Gastrocnemius medialis (tissue), 4 donors: Measurements from ENCODE around the gene TMEM253. TPM values are rescaled to one million over a fixed set of nuclear protein-coding genes. Genes with fewer than 3 reads are reported as not detected.
A peak's percentile ranks its signal among the peaks of the same experiment; 100 is the strongest.

Experiments
- ATAC-seq, 2 donors: fragments of 150-250 bp; one replicate each; pipeline ENCODE4 v1.9.1; 2016
- DNase-seq, 2 donors: peaks; one replicate each; pipeline ENCODE4 v3.0.0-alpha.2; 2019
- H3K27ac ChIP-seq, 4 donors: fragments of 200-600 bp; sonication (generic); 1 replicate in 1 of 4; 2 replicates in 3 of 4; pipeline ENCODE4 v1.5.1; 2016 to 2018; ENCODE audit warnings: mild to moderate bottlenecking in 2 of 4, moderate library complexity in 1 of 4
- H3K27me3 ChIP-seq, 3 donors: fragments of 200-600 bp; sonication (generic) in 2 of 3; 1 replicate in 1 of 3; 2 replicates in 2 of 3; pipeline versions ENCODE4 v1.5.1 to v1.6.0; 2016 to 2019; ENCODE audit warnings: mild to moderate bottlenecking in 1 of 3, moderate library complexity in 1 of 3
- H3K36me3 ChIP-seq, 2 donors: fragments of 200-600 bp; sonication (generic) in 1 of 2; one replicate each; pipeline ENCODE4 v1.5.1; 2017 to 2018
- H3K4me1 ChIP-seq, 2 donors: fragments of 200-600 bp; sonication (generic) in 1 of 2; one replicate each; pipeline ENCODE4 v1.5.1; 2016 to 2017; ENCODE audit warnings: mild to moderate bottlenecking in 2 of 2
- H3K4me3 ChIP-seq, 4 donors: fragments of 200-600 bp; sonication (generic) in 3 of 4; 1 replicate in 1 of 4; 2 replicates in 3 of 4; pipeline ENCODE4 v1.5.1; 2016 to 2019; ENCODE audit warnings: mild to moderate bottlenecking in 2 of 4
- H3K9me3 ChIP-seq, 3 donors: fragments of 200-600 bp; sonication (generic) in 2 of 3; 1 replicate in 1 of 3; 2 replicates in 2 of 3; pipeline ENCODE4 v1.5.1; 2016 to 2019
- POLR2A ChIP-seq, 2 donors: fragments of 450-650 bp; IDR thresholded peaks; one replicate each; pipeline ENCODE4 v1.6.1; 2017; ENCODE audit warnings: antibody characterized with exemption in 2 of 2, mild to moderate bottlenecking in 2 of 2, moderate library complexity in 2 of 2
- in situ Hi-C, 4 donors: fragments of 200-750 bp; cut with MboI; loops; one replicate each; pipeline versions ENCODE4 v1.15.0 to v1.8.0; 2017; ENCODE audit warnings: low sequenced_read_pairs in 4 of 4
- intact Hi-C: fragments of 100-400 bp; cut with DNase I; formaldehyde crosslinking; loops from one replicate; pipeline ENCODE4 v1.15.1; 2023; ENCODE audit warnings: low total_unique reads
- total RNA-seq, 4 donors: library from RNA; depleted of rRNA; stranded (reverse); fragments of >200 nt; gene quantifications; one replicate each; pipeline versions ENCODE4 v1.1.0 to v1.2.3, GENCODE V29; 2016
- TF ChIP-seq, protein P1 (sequence below), 5 experiments: fragments of 450-650 bp in 3 of 5; fragments of 200-600 bp in 2 of 5; sonication (generic) in 2 of 5; IDR thresholded peaks in 4 of 5; conservative IDR thresholded peaks in 1 of 5; 1 replicate in 4 of 5; 2 replicates in 1 of 5; pipeline ENCODE4 v1.5.1; 2016 to 2019; ENCODE audit warnings: antibody characterized with exemption in 5 of 5, mild to moderate bottlenecking in 3 of 5, moderate library complexity in 3 of 5

TMEM253 gene
- total RNA-seq, 4 donors from 2014 or later, result 0.19 to 0.35 TPM; not detected in 2

DNA sequence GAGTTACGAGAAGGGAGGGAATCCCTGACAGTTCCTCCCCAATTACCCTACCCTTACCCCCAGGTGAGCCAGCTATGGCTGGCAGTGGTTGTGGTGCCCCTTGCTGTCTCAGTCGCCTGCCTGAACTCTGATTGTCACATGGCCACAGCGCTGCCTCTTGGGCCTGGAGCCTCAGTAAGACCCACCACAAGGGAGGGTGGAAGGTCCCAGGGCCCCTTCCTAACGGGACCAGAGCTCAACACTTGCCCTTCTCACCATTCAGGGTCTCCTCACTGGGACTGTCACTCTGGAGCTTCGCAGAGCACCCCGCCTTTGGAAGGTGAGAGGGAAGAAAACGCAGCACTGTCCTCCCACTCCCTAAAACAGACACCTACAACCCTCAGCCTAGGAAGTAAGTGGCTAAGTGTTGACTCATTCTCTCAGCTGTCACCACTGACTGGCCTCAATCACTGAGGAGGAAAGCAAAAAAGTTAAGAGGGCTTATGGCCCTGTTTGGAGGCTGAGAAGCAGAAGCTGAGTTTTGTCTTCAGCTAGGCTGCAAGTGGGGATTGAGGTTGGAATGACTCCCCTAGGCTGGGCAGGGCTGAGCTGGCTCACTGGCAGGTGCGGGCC, 1.0 kb downstream of the TMEM253 start:
- H3K4me3 ChIP-seq, result no peak overlapping the region
- intact Hi-C loops, result loop anchor here (10.0 kb wide), 1 partner anchor 757 kb away; the partner anchor contains the start of gene PARP2
- ATAC-seq, result no peak
- in situ Hi-C loops, result loop anchor here (5.0 to 25.0 kb wide), 5 partner anchors 35 to 415 kb away; partner anchors contain the start of genes ANG (in 2 of the 4) and RNASE4 (in 2 of the 4)
- DNase-seq, result no peak
- no peaks in the 10 kb centered on the region for H3K27me3 ChIP-seq
- H3K4me1 ChIP-seq, result peaks cover 44 to 46% of the 10 kb centered on the region in 2 donors
- no peak overlapping the region for H3K27ac ChIP-seq
- no peaks in the 10 kb centered on the region for H3K9me3 ChIP-seq
- TF ChIP-seq POLR2A (IDR thresholded peaks at IDR 0.05), result no peak
- TF ChIP-seq, protein P1, sequence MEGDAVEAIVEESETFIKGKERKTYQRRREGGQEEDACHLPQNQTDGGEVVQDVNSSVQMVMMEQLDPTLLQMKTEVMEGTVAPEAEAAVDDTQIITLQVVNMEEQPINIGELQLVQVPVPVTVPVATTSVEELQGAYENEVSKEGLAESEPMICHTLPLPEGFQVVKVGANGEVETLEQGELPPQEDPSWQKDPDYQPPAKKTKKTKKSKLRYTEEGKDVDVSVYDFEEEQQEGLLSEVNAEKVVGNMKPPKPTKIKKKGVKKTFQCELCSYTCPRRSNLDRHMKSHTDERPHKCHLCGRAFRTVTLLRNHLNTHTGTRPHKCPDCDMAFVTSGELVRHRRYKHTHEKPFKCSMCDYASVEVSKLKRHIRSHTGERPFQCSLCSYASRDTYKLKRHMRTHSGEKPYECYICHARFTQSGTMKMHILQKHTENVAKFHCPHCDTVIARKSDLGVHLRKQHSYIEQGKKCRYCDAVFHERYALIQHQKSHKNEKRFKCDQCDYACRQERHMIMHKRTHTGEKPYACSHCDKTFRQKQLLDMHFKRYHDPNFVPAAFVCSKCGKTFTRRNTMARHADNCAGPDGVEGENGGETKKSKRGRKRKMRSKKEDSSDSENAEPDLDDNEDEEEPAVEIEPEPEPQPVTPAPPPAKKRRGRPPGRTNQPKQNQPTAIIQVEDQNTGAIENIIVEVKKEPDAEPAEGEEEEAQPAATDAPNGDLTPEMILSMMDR (IDR thresholded peaks at IDR 0.05 in 4 of 5, conservative IDR thresholded peaks at IDR 0.05 in 1 of 5), result no peak
- no peaks in the 10 kb centered on the region for H3K36me3 ChIP-seq

DNA sequence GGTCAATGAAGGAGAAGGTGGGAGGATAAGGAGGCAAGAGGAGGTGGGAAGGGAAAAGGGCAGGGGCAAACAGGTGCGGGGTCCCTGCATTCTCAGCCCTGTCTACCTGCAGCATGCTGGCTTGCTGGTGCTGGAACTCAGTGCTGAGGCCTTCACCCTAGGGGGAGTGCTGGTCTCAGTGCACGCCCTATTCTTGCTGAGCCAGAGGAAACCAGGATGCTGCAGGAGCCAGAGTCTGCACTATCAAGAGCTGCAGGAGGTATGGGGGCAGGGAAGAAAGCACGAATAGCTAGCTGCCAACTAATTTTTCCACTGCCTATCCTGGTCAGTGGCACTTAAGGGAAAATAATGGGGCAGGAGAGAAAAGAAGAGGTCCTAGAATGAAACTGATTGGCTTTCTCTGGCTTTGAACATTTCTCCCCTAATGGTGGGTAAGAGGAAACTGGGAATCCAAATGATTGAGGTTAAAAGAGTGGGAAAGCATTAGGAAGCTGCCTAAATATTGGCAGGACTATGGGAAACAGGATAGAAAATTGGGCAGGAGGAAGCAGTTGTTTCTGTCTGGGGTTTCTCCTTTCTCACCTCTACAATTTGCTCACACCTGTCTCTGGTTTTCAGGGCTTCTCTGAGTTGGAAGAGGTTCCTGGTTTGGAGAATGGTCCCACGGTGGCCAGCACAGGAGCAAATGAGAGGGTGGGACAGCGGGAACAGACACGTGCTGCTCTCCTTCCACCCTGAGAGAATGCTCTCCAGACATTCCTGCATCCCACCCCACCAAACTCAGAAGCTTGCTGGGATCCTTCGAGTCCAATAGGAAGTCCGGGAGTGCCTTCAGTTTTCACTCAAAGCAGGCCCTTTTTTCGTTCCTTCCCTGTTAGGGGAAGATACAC, 1.9 kb downstream of the TMEM253 start:
- H3K36me3 ChIP-seq, result no peaks in the 10 kb centered on the region
- peak overlapping the region; percentile 74 to 86 (median 82) for H3K4me3 ChIP-seq
- peaks cover 42% of the 10 kb centered on the region in 2 donors for H3K4me1 ChIP-seq
- in situ Hi-C loops (loop anchor here (5.0 to 25.0 kb wide), 5 partner anchors 35 to 415 kb away; partner anchors contain the start of genes ANG (in 2 of the 4) and RNASE4 (in 2 of the 4)), intact Hi-C loops (loop anchor here (10.0 kb wide), 1 partner anchor 758 kb away; the partner anchor contains the start of gene PARP2)
- ATAC-seq (no peak), DNase-seq (no peak)
- no peak for TF ChIP-seq POLR2A (IDR thresholded peaks at IDR 0.05)
- TF ChIP-seq, protein P1 (IDR thresholded peaks at IDR 0.05 in 4 of 5, conservative IDR thresholded peaks at IDR 0.05 in 1 of 5), result no peak
- H3K27me3 ChIP-seq, result no peaks in the 10 kb centered on the region
- H3K9me3 ChIP-seq, result no peaks in the 10 kb centered on the region
- peak overlapping the region; percentile 97 to 99 (median 98) for H3K27ac ChIP-seq

DNA sequence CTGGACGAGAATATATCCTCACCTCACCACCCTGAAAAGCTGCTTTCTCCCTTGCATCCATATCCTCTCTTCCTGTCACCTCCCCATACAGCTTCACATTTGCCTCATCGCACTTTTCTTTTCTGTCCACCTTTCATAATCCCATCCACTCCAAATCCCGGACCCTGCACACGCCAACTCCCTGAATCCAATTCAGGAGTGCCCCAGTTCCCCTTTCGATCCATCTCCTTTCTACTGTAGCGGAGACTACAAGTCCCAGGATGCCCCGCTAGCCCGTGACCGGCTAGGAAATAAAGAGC, 2.5 kb downstream of the TMEM253 start:
- in situ Hi-C loops, result loop anchor here (5.0 to 25.0 kb wide), 5 partner anchors 36 to 416 kb away; partner anchors contain the start of genes ANG (in 2 of the 4) and RNASE4 (in 2 of the 4)
- DNase-seq (no peak), ATAC-seq (no peak)
- TF ChIP-seq POLR2A (IDR thresholded peaks at IDR 0.05), result no peak
- Histone ChIP-seq H3K27me3 (no peaks in the 10 kb centered on the region), H3K4me1 (peaks cover 42% of the 10 kb centered on the region in 2 donors), H3K36me3 (no peaks in the 10 kb centered on the region), H3K27ac (peak overlapping the region; percentile 97 to 99 (median 98)), H3K4me3 (peak overlapping the region; percentile 74 to 86 (median 82)), H3K9me3 (no peaks in the 10 kb centered on the region)
- intact Hi-C loops, result loop anchor here (10.0 kb wide), 1 partner anchor 759 kb away; the partner anchor contains the start of gene PARP2

DNA sequence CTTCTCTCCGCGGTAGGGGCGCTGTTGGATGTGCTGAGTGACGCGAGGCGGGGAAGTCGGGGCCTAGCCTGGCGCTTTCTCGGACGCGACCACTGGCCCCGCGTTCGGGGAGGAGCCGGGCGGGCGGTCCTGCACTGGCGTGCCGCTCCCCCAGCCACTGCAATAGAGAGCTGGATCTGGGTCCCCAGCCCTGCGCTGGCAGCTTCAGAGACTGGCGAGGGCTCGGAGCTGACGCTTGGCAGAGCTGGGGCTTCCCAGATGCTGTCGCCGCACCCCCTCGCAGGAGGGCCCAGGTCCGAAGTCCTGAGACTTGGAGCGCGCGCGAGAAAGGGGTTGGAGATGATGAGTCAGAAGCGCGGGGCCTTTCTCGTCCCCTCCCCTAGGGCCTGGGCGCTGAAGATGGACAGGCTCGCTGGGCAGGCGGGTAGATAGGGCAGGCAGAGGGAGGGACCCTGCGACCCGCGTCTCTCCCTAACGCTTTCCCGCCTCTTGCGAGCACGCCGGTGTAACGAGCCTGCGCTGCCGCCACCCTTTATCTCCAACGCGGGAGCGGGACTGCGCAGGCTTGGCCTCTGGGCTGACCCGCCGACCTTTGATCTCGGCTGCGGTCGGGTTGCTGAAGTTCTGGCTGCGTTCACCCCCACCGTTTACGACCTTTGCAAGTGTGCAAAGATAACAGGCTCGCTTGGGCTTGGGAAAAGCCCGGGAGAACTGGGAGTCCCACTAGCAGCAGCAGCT, 3.0 kb downstream of the TMEM253 start:
- intact Hi-C loops, result loop anchor here (1.0 to 10.0 kb wide), 6 partner anchors 12 to 759 kb away; partner anchors contain the start of genes ARHGEF40, HNRNPC and PARP2
- DNase-seq, result peak; percentile 95
- Histone ChIP-seq H3K36me3 (no peaks in the 10 kb centered on the region), H3K4me1 (peaks cover 40 to 41% of the 10 kb centered on the region in 2 donors), H3K9me3 (no peaks in the 10 kb centered on the region), H3K4me3 (peak overlapping the region; percentile 74 to 86 (median 82)), H3K27ac (peak overlapping the region; percentile 97 to 99 (median 98)), H3K27me3 (no peaks in the 10 kb centered on the region)
- peak; percentile 88 to 92 for TF ChIP-seq POLR2A (IDR thresholded peaks at IDR 0.05)
- TF ChIP-seq, protein P1 (IDR thresholded peaks at IDR 0.05 in 4 of 5, conservative IDR thresholded peaks at IDR 0.05 in 1 of 5), result peak; percentile 77 to 87 (median 84)
- in situ Hi-C loops, result loop anchor here (5.0 to 25.0 kb wide), 5 partner anchors 37 to 417 kb away; partner anchors contain the start of genes ANG (in 2 of the 4) and RNASE4 (in 2 of the 4)
- ATAC-seq, result peak; percentile 87 to 92
